ENCODE data around the gene ADAMTS2. TPM values are rescaled to one million over a fixed set of nuclear protein-coding genes. Genes with fewer than 3 reads are reported as not detected.

ADAMTS2 gene
- total RNA-seq, 1 donor from 2014 or later, result 23.5 TPM

DNA sequence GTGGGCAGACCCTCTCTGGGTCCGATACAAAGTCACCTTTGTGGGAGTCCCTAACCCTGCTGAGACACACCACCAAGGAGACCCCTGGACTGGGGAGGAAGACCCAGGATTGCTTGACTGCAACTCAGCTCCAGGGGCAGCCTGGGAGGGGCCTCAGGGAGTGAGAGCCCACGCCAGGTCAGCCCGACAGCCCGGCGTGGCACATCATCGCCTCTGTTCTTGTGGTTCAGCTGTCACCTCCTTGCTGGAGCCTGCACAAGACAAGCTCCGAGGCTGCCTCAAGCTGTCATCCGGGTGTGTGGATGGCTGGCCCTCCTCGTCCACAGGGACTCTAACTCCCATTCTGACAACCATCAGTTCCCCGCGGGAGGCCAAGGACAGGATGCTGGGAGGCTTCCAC, 151.5 kb downstream of the ADAMTS2 start:
- Mint-ChIP-seq H3K27ac (ENCODE audit: unreplicated experiment) (no peak overlapping the region), H3K9me3 (ENCODE audit: unreplicated experiment) (peaks cover 8% of the 10 kb centered on the region), H3K27me3 (ENCODE audit: unreplicated experiment) (peaks cover 10% of the 10 kb centered on the region), H3K36me3 (ENCODE audit: unreplicated experiment) (no peaks in the 10 kb centered on the region), H3K4me1 (ENCODE audit: low read depth, unreplicated experiment) (peaks cover 19% of the 10 kb centered on the region), H3K4me3 (ENCODE audit: unreplicated experiment) (no peak overlapping the region)
- no peak for DNase-seq
- TF ChIP-seq, protein P1, sequence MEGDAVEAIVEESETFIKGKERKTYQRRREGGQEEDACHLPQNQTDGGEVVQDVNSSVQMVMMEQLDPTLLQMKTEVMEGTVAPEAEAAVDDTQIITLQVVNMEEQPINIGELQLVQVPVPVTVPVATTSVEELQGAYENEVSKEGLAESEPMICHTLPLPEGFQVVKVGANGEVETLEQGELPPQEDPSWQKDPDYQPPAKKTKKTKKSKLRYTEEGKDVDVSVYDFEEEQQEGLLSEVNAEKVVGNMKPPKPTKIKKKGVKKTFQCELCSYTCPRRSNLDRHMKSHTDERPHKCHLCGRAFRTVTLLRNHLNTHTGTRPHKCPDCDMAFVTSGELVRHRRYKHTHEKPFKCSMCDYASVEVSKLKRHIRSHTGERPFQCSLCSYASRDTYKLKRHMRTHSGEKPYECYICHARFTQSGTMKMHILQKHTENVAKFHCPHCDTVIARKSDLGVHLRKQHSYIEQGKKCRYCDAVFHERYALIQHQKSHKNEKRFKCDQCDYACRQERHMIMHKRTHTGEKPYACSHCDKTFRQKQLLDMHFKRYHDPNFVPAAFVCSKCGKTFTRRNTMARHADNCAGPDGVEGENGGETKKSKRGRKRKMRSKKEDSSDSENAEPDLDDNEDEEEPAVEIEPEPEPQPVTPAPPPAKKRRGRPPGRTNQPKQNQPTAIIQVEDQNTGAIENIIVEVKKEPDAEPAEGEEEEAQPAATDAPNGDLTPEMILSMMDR (IDR thresholded peaks at IDR 0.05; ENCODE audit: partially characterized antibody, unreplicated experiment), result no peak

DNA sequence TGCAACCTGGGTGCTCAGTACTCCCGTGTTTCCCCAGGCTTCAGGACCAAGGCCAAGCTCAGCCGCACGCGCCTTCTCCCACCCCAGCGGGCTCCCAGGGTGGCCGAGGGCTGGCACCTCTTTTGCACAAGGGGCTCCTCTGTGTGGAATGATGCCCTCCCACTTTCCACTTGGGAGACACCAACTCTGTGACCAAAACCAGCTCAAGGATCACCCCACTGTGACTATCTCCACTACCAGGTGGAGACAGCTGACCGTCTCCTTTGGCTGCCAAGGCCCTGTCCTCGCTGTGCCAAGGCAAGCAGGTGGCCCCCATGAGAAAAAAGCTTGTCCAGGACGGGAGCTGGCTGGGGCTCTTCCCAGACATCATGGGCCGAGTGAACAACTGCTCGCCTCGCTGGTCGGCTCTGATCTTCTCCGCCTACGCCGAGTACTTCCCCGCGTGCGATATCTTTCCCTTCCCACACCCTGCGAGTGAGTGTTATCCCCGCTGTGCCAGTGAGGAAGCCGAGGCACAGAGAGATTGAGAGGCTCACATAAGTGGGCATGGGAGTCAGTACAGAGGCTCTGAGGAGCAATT, 152.3 kb downstream of the ADAMTS2 start:
- H3K36me3 Mint-ChIP-seq (ENCODE audit: unreplicated experiment), result no peaks in the 10 kb centered on the region
- peaks cover 23% of the 10 kb centered on the region for H3K4me1 Mint-ChIP-seq (ENCODE audit: low read depth, unreplicated experiment)
- peaks cover 8% of the 10 kb centered on the region for H3K9me3 Mint-ChIP-seq (ENCODE audit: unreplicated experiment)
- peak overlapping the region; percentile 14 for H3K4me3 Mint-ChIP-seq (ENCODE audit: unreplicated experiment)
- H3K27ac Mint-ChIP-seq (ENCODE audit: unreplicated experiment), result peak overlapping the region; percentile 46
- H3K27me3 Mint-ChIP-seq (ENCODE audit: unreplicated experiment), result peaks cover 10% of the 10 kb centered on the region
- TF ChIP-seq, protein P1 (IDR thresholded peaks at IDR 0.05; ENCODE audit: partially characterized antibody, unreplicated experiment), result no peak
- no peak for DNase-seq

DNA sequence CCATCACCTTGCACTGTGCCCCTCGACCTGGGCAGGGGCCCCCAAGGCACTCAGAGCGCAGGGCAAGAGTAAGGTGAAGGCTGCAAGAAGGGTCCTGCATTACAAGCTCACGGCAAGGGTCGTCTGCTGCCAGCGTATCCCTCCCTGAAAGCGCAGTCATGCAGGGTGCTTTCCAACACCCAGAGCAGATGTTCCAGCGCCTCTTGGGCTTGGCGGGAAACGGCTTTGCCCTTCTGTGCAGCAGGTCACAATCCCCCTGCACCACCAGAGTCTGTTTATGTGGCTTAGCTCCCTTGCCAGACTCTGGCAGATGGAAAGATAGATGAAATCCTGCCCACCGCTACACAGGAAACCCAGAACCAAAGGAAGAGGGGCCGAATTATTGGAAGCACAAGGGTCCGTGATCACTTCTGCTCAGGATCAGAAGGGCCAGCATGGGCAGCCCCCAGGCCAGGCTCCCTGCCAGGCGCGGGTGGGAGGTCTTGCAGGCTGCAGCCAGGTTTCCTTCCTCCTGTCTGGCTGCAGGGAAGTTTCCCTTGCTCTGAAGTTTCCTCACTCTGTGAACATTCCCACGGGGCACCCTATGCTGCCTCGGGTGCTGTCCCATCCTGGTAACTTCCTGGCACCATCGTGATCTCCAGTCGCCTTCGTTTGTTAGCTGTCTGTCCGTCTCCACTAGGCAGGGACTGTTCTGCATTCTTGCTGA, 152.9 kb downstream of the ADAMTS2 start:
- no peak for DNase-seq

DNA sequence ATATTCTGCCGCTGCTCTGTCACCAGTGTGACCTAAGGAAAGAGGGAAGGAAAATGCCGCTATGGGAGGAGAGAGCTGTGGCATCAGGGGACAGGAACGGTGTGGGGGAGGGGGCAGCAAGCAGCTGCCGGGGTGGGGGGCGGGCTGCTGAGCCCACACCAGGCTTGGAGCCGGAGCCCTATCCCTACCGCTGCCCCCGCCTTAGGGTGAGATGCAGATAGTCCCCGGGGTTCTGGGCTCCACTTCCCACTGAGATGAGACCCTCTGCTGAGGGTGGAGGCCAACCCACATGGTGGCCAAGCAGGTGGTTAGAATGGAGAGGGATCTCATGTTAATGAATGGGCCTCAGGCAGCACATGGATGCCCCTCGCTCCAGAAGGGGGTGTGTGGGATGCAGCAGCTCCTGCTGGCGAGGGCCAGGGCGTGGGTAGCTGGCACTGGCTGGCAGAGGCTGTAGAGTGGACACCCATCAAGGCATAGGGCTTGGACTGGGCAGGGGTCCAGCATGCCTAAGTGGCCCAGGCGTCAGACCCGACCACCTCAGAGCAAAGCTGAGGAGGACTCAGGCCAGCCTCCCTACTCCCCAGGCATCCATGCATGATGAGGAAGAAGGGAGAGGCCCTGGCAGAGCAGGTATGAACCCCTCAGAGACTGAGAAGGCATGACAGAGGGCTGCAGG, 153.6 kb downstream of the ADAMTS2 start:
- Mint-ChIP-seq H3K36me3 (ENCODE audit: unreplicated experiment) (no peaks in the 10 kb centered on the region), H3K27me3 (ENCODE audit: unreplicated experiment) (peaks cover 11% of the 10 kb centered on the region), H3K4me3 (ENCODE audit: unreplicated experiment) (no peak overlapping the region), H3K9me3 (ENCODE audit: unreplicated experiment) (peaks cover 8% of the 10 kb centered on the region), H3K4me1 (ENCODE audit: low read depth, unreplicated experiment) (peaks cover 23% of the 10 kb centered on the region), H3K27ac (ENCODE audit: unreplicated experiment) (no peak overlapping the region)
- TF ChIP-seq, protein P1 (IDR thresholded peaks at IDR 0.05; ENCODE audit: partially characterized antibody, unreplicated experiment), result no peak
- no peak for DNase-seq

More for the DNA sequence above, 152.9 kb downstream of the ADAMTS2 start:
- no peaks in the 10 kb centered on the region for H3K36me3 Mint-ChIP-seq (ENCODE audit: unreplicated experiment)
- H3K27me3 Mint-ChIP-seq (ENCODE audit: unreplicated experiment), result peaks cover 10% of the 10 kb centered on the region
- peaks cover 23% of the 10 kb centered on the region for H3K4me1 Mint-ChIP-seq (ENCODE audit: low read depth, unreplicated experiment)
- H3K9me3 Mint-ChIP-seq (ENCODE audit: unreplicated experiment), result peaks cover 8% of the 10 kb centered on the region
- TF ChIP-seq, protein P1 (IDR thresholded peaks at IDR 0.05; ENCODE audit: partially characterized antibody, unreplicated experiment), result no peak
- peak overlapping the region; percentile 14 for H3K4me3 Mint-ChIP-seq (ENCODE audit: unreplicated experiment)
- no peak overlapping the region for H3K27ac Mint-ChIP-seq (ENCODE audit: unreplicated experiment)

Data from glutamatergic neuron (in vitro differentiated cells).